Measurements from ENCODE around the gene RNF215.

- TF ChIP-seq EZH2 (IDR thresholded peaks at IDR 0.05; ENCODE audit: borderline replicate concordance) = no peak
- TF ChIP-seq CTCF (IDR thresholded peaks at IDR 0.05; ENCODE audit: poor library complexity) = no peak
- no peak for TF ChIP-seq EZH2phosphoT487 (IDR thresholded peaks at IDR 0.05; ENCODE audit: low read depth, severe bottlenecking, unreplicated experiment)
Observed at GRCh38 chr22:30422481-30423300, 35.5 kb upstream of the RNF215 start.

All from hepatocyte (in vitro differentiated cells).